T1000 (cell line): ENCODE results near the gene SDR42E1.
"Not testable (repeated sequence)": the region's sequence is repeated elsewhere in the genome, so short reads cannot be mapped to it uniquely, and the experiment has no call there.

ENCODE experiments used
- DNase-seq: peaks from one replicate; lab custom pipeline; 2025; ENCODE audit warnings: mixed read lengths; lab: John Stamatoyannopoulos, UW

Gene SDR42E1

DNA sequence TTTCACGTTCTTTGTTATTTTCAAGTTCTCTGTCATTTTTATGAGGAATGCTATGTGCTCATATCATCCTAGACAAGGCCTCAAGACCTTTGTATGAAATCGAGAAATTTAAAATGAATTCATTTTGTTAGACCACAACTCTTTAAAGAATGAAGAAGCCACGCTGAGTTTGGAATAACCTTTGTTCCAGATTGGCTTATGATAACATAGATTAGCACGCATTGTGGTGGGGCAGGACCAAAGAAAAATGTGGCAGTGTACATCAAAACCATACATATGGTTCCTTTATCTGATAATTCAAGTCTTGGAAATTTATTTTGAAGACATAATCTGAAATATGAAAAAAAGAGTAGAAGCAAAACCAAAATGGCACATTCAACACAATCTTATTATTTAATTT lies 26.0 kb upstream of the SDR42E1 start:
- DNase-seq, result no peak

- no peak for DNase-seq
Measured at GRCh38 chr16:82034981-82035612, 23.8 kb upstream of the SDR42E1 start, which contains the start of gene HSD17B2. Gene HSD17B2 (plus strand): TSS chr16:82035253. CDS start chr16:82035425, 172 bp downstream.

DNA sequence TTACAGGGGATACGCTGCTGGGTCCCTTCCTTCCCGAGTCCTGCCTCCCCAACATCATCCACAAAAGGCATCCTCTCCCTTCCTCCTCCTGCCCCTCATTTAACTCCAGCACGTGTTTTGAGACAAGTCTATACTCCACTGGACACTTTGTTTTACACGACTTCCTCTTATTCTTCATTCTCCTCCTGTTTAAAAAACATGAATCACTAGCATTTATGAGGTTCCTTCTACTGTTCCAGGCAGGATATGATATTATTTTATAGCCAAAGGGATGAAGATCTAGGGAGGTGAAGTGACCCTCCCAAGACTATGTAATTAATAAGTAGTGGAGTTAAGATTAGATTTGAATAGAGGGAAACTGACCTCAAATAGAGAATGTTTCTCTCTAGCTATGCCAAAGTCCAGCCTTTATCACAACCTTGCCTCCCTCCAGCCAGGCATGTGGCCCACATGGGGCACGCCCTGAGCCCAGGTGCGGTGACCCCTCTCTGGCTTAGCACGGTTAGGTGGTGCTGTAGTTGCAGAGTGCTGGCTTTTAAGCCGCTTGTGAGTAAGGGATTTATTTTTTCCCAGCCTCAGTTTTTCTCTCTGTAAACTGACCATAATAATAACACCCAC lies 22.5 kb upstream of the SDR42E1 start:
- no peak for DNase-seq

GRCh38 chr16:82033006-82033405 lies 21.7 kb upstream of the SDR42E1 start:
- DNase-seq, result no peak

GRCh38 chr16:82031116-82032084 lies 20.1 kb upstream of the SDR42E1 start:
- DNase-seq, result no peak

DNA sequence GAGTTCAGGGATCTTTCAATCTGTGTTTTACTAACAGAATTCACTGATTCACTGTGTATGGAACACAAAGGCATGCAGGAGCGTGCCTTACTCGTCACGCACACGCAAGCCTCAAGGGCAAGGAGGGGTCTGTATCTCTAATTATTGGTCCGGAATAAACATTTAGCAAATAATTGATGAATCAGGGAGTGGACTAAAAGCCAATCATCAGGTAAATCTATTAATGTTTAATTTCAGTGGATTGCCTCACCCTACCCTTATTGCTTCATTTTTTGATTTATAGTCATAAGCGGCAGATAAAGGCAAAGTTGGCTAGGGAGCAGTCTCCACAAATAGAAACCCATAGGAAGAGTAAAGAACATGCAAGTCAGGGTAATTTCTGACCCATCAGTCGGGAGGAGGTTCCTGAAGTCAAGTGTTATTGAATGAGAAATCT lies 16.4 kb upstream of the SDR42E1 start:
- DNase-seq, result no peak

- no peak for DNase-seq
Measured at GRCh38 chr16:82024883-82025282, 13.6 kb upstream of the SDR42E1 start.

DNA sequence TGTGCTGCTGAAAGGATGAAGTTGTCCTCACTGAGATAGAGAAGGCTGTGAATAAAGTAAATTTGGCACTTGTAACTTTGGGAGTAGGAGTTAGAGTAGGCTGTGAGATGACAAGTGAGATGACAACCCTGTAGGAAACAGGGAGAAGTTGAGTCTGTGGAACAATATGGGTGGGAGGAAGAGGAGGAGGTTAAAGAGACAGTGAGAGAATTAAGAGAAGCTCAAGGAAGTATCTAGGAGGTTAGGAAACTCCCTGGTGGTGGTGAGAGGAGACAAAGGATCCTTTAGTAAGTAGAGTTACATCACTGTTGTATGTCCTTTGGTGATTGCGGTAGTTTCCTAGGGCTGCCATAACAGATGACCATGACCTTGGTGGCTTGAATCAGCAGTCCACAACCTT lies 13.0 kb upstream of the SDR42E1 start:
- DNase-seq, result no peak

- DNase-seq, result no peak
Measured at GRCh38 chr16:82023206-82023605, 11.9 kb upstream of the SDR42E1 start.

GRCh38 chr16:82020051-82020450 lies 8.8 kb upstream of the SDR42E1 start:
- DNase-seq, result no peak

GRCh38 chr16:82019535-82019934 lies 8.3 kb upstream of the SDR42E1 start:
- DNase-seq, result no peak

GRCh38 chr16:82017911-82018568 lies 6.8 kb upstream of the SDR42E1 start:
- DNase-seq, result no peak

GRCh38 chr16:82016964-82017363 lies 5.7 kb upstream of the SDR42E1 start:
- DNase-seq, result no peak

DNA sequence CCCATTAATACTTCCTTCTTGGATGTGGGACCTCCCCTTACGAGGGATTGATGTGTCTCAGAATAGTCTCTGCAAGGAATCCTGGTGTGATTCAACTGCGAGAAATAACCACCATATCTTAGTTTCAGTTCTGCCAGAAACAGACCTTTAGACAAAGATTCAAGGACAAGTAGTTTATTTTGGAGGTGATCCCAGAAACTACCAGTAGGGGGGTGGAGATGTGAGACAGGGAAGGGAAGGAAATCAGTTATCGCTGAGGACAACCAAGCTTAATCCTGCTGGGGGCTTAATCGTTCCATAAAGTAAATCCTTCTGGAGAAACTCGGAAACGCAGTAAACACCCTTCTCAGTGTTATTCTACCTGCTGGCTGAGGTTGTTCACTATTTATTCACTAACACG lies 5.0 kb upstream of the SDR42E1 start:
- DNase-seq, result no peak

DNA sequence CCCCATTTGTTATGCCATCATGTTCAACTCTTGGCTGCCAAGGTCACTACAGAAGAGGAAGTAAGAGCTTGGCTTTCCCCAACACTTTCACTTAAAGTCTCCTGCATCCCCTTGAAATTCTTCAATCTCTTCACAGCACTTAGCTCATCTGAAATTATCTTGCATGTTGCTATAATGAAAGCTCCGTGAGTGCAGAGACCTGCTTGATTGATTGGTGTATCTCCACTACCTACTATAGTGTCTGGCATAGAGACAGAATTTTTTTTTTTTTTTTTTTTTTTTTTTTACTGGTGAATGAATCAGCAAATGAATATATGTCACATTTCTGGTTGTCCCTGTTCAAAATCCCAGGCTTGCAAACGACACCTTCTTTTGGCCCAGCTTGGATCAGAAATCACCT lies 1.9 kb upstream of the SDR42E1 start:
- no peak for DNase-seq

- no peak for DNase-seq
Measured at GRCh38 chr16:82010649-82011048, 621 bp downstream of the SDR42E1 start.

DNA sequence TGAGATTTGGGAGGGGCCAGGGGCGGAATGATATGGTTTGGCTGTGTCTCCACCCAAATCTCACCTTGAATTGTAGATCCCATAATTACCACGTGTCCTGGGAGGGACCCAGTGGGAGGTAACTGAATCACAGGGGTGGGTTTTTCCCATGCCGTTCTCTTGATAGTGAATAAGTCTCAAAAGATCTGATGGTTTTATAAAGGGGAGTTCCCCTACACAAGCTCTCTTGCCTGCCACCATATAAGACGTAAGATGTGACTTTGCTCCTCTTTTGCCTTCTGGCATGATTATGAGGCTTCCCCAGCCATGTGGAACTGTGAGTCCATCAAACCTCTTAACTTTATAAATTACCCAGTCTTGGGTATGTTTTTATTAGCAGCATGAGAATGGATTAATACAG lies 1.5 kb downstream of the SDR42E1 start:
- not testable (repeated sequence) for DNase-seq

DNA sequence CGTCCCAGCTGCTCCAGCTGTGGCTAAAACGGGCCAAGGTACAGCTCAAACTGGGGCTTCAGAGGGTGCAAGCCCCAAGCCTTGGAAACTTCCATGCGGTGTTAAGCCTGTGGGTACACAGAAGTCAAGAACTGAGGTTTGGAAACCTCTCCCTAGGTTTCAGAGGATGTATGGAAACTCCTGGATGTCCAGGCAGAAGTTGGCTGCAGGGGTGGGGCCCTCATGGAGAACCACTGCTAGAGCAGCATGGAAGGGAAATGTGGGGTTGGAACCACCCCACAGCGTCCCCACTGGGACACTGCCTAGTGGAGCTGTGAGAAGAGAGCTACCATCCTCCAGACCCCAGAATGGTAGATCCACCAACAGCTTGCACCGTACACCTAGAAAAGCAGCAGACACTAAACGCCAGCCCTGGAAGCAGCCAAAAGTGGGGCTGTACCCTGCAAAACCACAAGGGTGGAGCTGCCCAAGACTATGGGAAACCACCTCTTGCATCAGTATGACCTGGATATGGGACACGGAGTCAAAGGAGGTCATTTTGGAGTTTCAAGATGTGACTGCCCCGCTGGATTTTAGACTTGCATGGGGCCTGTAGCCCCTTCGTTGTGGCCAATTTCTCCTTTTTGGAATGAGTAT lies 2.2 kb downstream of the SDR42E1 start:
- no peak for DNase-seq

GRCh38 chr16:82007189-82007588 lies 4.1 kb downstream of the SDR42E1 start:
- no peak for DNase-seq

- no peak for DNase-seq
Measured at GRCh38 chr16:82006036-82006435, 5.2 kb downstream of the SDR42E1 start.

DNA sequence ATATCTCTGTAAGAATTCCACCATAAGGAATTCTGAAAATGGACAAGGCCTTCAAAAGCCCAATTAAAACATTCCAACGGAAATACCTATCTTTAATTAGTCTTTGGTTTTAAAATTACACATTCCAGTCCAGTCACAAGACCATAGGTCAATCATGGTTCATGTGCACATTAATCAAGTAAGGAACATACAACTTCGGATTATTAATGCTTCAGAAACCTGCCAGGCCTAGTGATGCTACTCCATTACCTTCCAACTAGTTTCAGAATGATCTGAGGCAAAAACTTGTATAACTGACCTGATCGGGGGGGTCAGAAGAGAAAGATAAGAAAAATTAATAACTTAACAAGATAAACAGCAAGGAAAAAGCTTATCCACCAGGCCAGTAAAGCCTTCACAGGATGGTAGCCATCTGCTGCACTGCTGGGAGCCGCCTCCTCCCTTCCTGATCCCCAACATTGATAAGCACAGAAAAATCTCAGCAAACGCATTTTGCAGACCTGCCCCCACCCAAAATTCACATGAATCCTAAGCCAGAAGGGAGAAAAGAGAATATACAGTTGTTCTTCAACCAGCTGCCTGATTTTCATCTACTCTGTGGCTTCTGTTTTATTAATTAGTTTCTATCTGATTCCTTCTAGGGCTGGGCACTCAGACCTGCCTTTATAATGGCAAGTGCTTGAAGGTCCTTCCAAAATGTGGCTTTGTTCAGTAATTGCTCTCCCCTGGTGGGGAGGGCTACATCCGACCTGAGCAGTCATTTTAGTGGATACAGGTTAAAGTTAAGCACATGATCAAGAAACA lies 6.0 kb downstream of the SDR42E1 start:
- DNase-seq, result no peak
